IMR-90 (cell line): ENCODE data around the gene HLA-C. TPM values are rescaled to one million over a fixed set of nuclear protein-coding genes. Genes with fewer than 3 reads are reported as not detected.
A peak's percentile ranks its signal among the peaks of the same experiment; 100 is the strongest.

Experiments used
- ATAC-seq: fragments of 200-7000 bp; cut with Tn5 transposase; 2 replicates; pipeline ENCODE4 v1.9.1; 2020; ENCODE audit warnings: low read depth, mild to moderate bottlenecking, moderate library complexity
- BruUV-seq: library from RNA; stranded (reverse); fragments of 400-500 nt; replicated peaks from 2 replicates; lab custom pipeline; 2021; lab: Mats Ljungman, UMichigan
- CTCF ChIA-PET: fragments of 300-600 bp; formaldehyde crosslinking; extraction: SDS; loops from one replicate; lab custom pipeline; 2021; ENCODE audit warnings: antibody characterized with exemption; lab: Yijun Ruan, JAX
- POLR2A ChIA-PET: fragments of 300-600 bp; sonication (Branson Sonifier 250); formaldehyde crosslinking; loops from one replicate; lab custom pipeline; 2022; ENCODE audit warnings: antibody characterized with exemption; ENCODE audit not compliant: unreplicated experiment; lab: Charles Lee
- DNase-seq: peaks from one replicate; pipeline ENCODE4 v3.0.0; 2013
- H2AFZ ChIP-seq: replicated peaks from 2 replicates; pipeline ENCODE3; 2013; ENCODE audit warnings: low read length, mild to moderate bottlenecking; ENCODE audit not compliant: poor library complexity
- H2AK5ac ChIP-seq: 2 replicates; pipeline ENCODE4 v1.6.1; 2013; ENCODE audit warnings: low read depth, low read length, inconsistent platforms
- H2AK9ac ChIP-seq: replicated peaks from 2 replicates; pipeline ENCODE3; 2013; ENCODE audit warnings: mild to moderate bottlenecking, low read depth, low read length, moderate library complexity; ENCODE audit not compliant: poor library complexity
- H2BK120ac ChIP-seq: 2 replicates; pipeline ENCODE4 v1.6.1; 2013; ENCODE audit warnings: low read depth, low read length, inconsistent platforms
- H2BK15ac ChIP-seq: 3 replicates; pipeline ENCODE4 v1.6.1; 2013; ENCODE audit warnings: low read depth, low read length, inconsistent platforms
- H2BK20ac ChIP-seq: 2 replicates; pipeline ENCODE4 v1.6.1; 2013; ENCODE audit warnings: low read depth, mild to moderate bottlenecking, inconsistent platforms, low read length, moderate library complexity
- H2BK5ac ChIP-seq: 2 replicates; pipeline ENCODE4 v1.6.1; 2013; ENCODE audit warnings: mild to moderate bottlenecking, low read depth, low read length, inconsistent platforms; ENCODE audit not compliant: poor library complexity, severe bottlenecking
- H3K14ac ChIP-seq: replicated peaks from 2 replicates; pipeline ENCODE4 v1.6.1; 2013; ENCODE audit warnings: low read depth, low read length, inconsistent platforms
- H3K18ac ChIP-seq: 2 replicates; pipeline ENCODE4 v1.6.1; 2013; ENCODE audit warnings: low read depth, low read length, control low read depth
- H3K23ac ChIP-seq: 2 replicates; pipeline ENCODE4 v1.6.1; 2013; ENCODE audit warnings: low read depth, low read length, inconsistent platforms
- H3K27ac ChIP-seq: 2 replicates; pipeline ENCODE4 v1.5.1; 2013; ENCODE audit warnings: mild to moderate bottlenecking, control low read depth, low read length; ENCODE audit not compliant: insufficient read depth
- H3K27me3 ChIP-seq: 2 replicates; pipeline ENCODE4 v1.6.1; 2013; ENCODE audit warnings: low read length; ENCODE audit not compliant: control insufficient read depth, insufficient read depth
- H3K36me3 ChIP-seq: 2 replicates; pipeline ENCODE4 v1.6.1; 2013; ENCODE audit warnings: low read length, mixed read lengths; ENCODE audit not compliant: control insufficient read depth, insufficient read depth
- H3K4ac ChIP-seq: 2 replicates; pipeline ENCODE4 v1.6.1; 2013; ENCODE audit warnings: low read depth, low read length, inconsistent platforms
- H3K4me1 ChIP-seq: 2 replicates; pipeline ENCODE4 v1.6.1; 2013; ENCODE audit warnings: low read length, mixed read lengths; ENCODE audit not compliant: control insufficient read depth, insufficient read depth
- H3K4me2 ChIP-seq: 2 replicates; pipeline ENCODE4 v1.6.1; 2013; ENCODE audit warnings: low read depth, mild to moderate bottlenecking, control low read depth, low read length, moderate library complexity
- H3K4me3 ChIP-seq: 2 replicates; pipeline ENCODE4 v1.5.1; 2013; ENCODE audit warnings: low read depth, mild to moderate bottlenecking, control low read depth, low read length, moderate library complexity; ENCODE audit not compliant: insufficient read depth
- H3K56ac ChIP-seq: 2 replicates; pipeline ENCODE4 v1.6.1; 2013; ENCODE audit warnings: low read length, inconsistent platforms; ENCODE audit not compliant: insufficient read depth; ENCODE audit errors: extremely low read depth
- H3K79me1 ChIP-seq, 2 experiments: 2 replicates each; pipeline ENCODE4 v1.6.1; 2013; ENCODE audit warnings: low read length in 2 of 2, inconsistent platforms in 1 of 2, low read depth in 1 of 2
- H3K9ac ChIP-seq: 2 replicates; pipeline ENCODE4 v1.6.1; 2013; ENCODE audit warnings: low read depth, low read length, control low read depth
- H3K9me1 ChIP-seq: 2 replicates; pipeline ENCODE4 v1.6.1; 2013; ENCODE audit warnings: low read length, inconsistent platforms; ENCODE audit not compliant: insufficient read depth
- H3K9me3 ChIP-seq: 2 replicates; pipeline ENCODE4 v1.6.1; 2013; ENCODE audit warnings: low read length; ENCODE audit not compliant: control insufficient read depth, insufficient read depth
- H4K20me1 ChIP-seq: 2 replicates; pipeline ENCODE4 v1.6.1; 2013; ENCODE audit warnings: low read length, inconsistent platforms; ENCODE audit not compliant: insufficient read depth
- H4K5ac ChIP-seq: 2 replicates; pipeline ENCODE4 v1.6.1; 2013; ENCODE audit warnings: mild to moderate bottlenecking, low read depth, low read length, control low read depth
- H4K8ac ChIP-seq, 2 experiments: 2 replicates each; pipeline ENCODE4 v1.6.1; 2013; ENCODE audit warnings: low read depth in 2 of 2, low read length in 2 of 2, control low read depth in 1 of 2, inconsistent platforms in 1 of 2
- H4K91ac ChIP-seq: 2 replicates; pipeline ENCODE4 v1.6.1; 2013; ENCODE audit warnings: low read depth, low read length, inconsistent platforms; ENCODE audit not compliant: insufficient read depth
- CEBPB ChIP-seq: IDR thresholded peaks from 2 replicates; pipeline ENCODE4 v1.6.1; 2012; ENCODE audit warnings: low read depth, low read length, improper control_type of control experiment
- CHD1 ChIP-seq: IDR thresholded peaks from 2 replicates; pipeline ENCODE4 v1.6.1; 2012; ENCODE audit warnings: low read depth, low read length, improper control_type of control experiment
- CTCF ChIP-seq: conservative IDR thresholded peaks from 2 replicates; pipeline ENCODE4 v1.5.1; 2012; ENCODE audit warnings: mild to moderate bottlenecking, low read depth, low read length, improper control_type of control experiment
- FOS ChIP-seq: fragments of 150-350 bp; IDR thresholded peaks from 2 replicates; pipeline ENCODE4 v1.6.1; 2016; ENCODE audit warnings: low read depth, low read length
- MAFK ChIP-seq: IDR thresholded peaks from 2 replicates; pipeline ENCODE4 v1.6.1; 2012; ENCODE audit warnings: low read depth, low read length, improper control_type of control experiment
- MAZ ChIP-seq: IDR thresholded peaks from 2 replicates; pipeline ENCODE4 v1.6.1; 2012; ENCODE audit warnings: low read depth, mild to moderate bottlenecking, low read length, improper control_type of control experiment, moderate library complexity, borderline replicate concordance
- NFE2L2 ChIP-seq: fragments of 150-350 bp; IDR thresholded peaks from 2 replicates; pipeline ENCODE4 v1.6.1; 2016; ENCODE audit warnings: low read depth, mild to moderate bottlenecking, low read length
- RFX5 ChIP-seq: IDR thresholded peaks from 2 replicates; pipeline ENCODE4 v1.8.0; 2012; ENCODE audit warnings: low read depth, mild to moderate bottlenecking, low read length, moderate library complexity
- WGBS, 2 experiments: methylation state at CpG; one replicate each; pipeline versions ENCODE4 v1.1.5 to v1.1.7; 2013; ENCODE audit warnings: missing lambda C conversion rate in 2 of 2; ENCODE audit not compliant: insufficient read length in 1 of 2; ENCODE audit errors: extremely low coverage in 2 of 2; 5-methylcytosine and 5-hydroxymethylcytosine counted together
- dilution Hi-C: fragments of 300-500 bp; cut with HindIII; formaldehyde crosslinking; loops from one replicate; pipeline ENCODE4 v1.14.3; 2018; ENCODE audit warnings: low sequenced_read_pairs; ENCODE audit not compliant: unreplicated experiment
- in situ Hi-C: fragments of 300-500 bp; cut with MboI; formaldehyde crosslinking; loops from 3 replicates; pipeline ENCODE4 v1.14.3; 2019; ENCODE audit warnings: low sequenced_read_pairs, inconsistent platforms, mixed read lengths
- intact Hi-C: fragments of 100-400 bp; cut with micrococcal nuclease; formaldehyde crosslinking; loops from 2 replicates; pipeline ENCODE4 v1.10.0; 2022
- polyA plus RNA-seq, 3 experiments: library from polyadenylated mRNA; depleted of rRNA; stranded (reverse); fragments of >200 nt; gene quantifications; 2 replicates each; pipeline ENCODE4 v1.2.3, GENCODE V29; 2012; ENCODE audit warnings: low replicate concordance in 1 of 3
- total RNA-seq: library from RNA; depleted of rRNA; stranded (reverse); fragments of >200 nt; gene quantifications from 2 replicates; pipeline ENCODE4 v1.2.3, GENCODE V29; 2012

The HLA-C gene
- total and polyA plus RNA-seq, 2 of the 4 experiments (the other 2 are of a cell fraction) = 8.8 to 87.3 TPM

- Histone ChIP-seq H2BK5ac (no peak overlapping the region), H3K36me3 (no peaks in the 10 kb centered on the region), H3K4me3 (no peak overlapping the region), H2BK15ac (no peak overlapping the region), H2BK120ac (no peak overlapping the region), H3K27me3 (peaks cover 17% of the 10 kb centered on the region), H3K4me2 (no peak overlapping the region), H3K9me1 (no peaks in the 10 kb centered on the region), H4K91ac (no peak overlapping the region), H4K20me1 (no peaks in the 10 kb centered on the region), H4K5ac (no peak overlapping the region), H3K14ac (no peak overlapping the region), H2AK9ac (no peak overlapping the region), H3K27ac (no peak overlapping the region), H4K8ac (no peak overlapping the region), H3K23ac (no peak overlapping the region), H3K9me3 (no peaks in the 10 kb centered on the region), H3K79me1 (no peaks in the 10 kb centered on the region), H3K4ac (no peak overlapping the region), H3K18ac (no peak overlapping the region), H2AFZ (no peak overlapping the region), H2AK5ac (no peak overlapping the region), H3K56ac (no peak overlapping the region), H2BK20ac (no peak overlapping the region), H3K9ac (no peak overlapping the region), H3K4me1 (no peaks in the 10 kb centered on the region)
- WGBS, 2 experiments = 20% methylated on average over 2 of the region's 2 CpGs; no CpG with 5 or more reads in 1 of the 2 experiments
- ChIA-PET CTCF (interaction anchor here (1.3 kb wide), 1 partner anchor 12 kb away, joined by 4 read pairs; no protein-coding TSS in a partner anchor), POLR2A (no interaction called here)
- no TSS peak for BruUV-seq
- TF ChIP-seq CTCF = no peak
- TF ChIP-seq CEBPB = 0 out of 2 replicates have a peak, but pooled peaks have one; percentile 6
- no peak for TF ChIP-seq NFE2L2
- TF ChIP-seq RFX5 = no peak
- no peak for TF ChIP-seq MAFK
- TF ChIP-seq MAZ = no peak
- no peak for TF ChIP-seq FOS
- TF ChIP-seq CHD1 = no peak
- dilution Hi-C loops (no loop called here), intact Hi-C loops (no loop called here), in situ Hi-C loops (no loop called here)
- no peak for DNase-seq
- ATAC-seq = no peak
These were observed 14.1 kb upstream of the HLA-C start for GRCh38 chr6:31285982-31286381.
